GM21619 (cell line): ENCODE data around the gene PYY.
"Not testable (repeated sequence)": the region's sequence is repeated elsewhere in the genome, so short reads cannot be mapped to it uniquely, and the experiment has no call there.

Experiments used
- ATAC-seq: cut with Tn5 transposase; IDR thresholded peaks from one replicate; pipeline ENCODE4 v1.9.1; 2021; ENCODE audit not compliant: unreplicated experiment

PYY gene

GRCh38 chr17:43979011-43979410 is 25.3 kb upstream of the PYY start:
- ATAC-seq = no peak

- no peak for ATAC-seq
Observed at GRCh38 chr17:43978078-43978477, 24.3 kb upstream of the PYY start.

DNA sequence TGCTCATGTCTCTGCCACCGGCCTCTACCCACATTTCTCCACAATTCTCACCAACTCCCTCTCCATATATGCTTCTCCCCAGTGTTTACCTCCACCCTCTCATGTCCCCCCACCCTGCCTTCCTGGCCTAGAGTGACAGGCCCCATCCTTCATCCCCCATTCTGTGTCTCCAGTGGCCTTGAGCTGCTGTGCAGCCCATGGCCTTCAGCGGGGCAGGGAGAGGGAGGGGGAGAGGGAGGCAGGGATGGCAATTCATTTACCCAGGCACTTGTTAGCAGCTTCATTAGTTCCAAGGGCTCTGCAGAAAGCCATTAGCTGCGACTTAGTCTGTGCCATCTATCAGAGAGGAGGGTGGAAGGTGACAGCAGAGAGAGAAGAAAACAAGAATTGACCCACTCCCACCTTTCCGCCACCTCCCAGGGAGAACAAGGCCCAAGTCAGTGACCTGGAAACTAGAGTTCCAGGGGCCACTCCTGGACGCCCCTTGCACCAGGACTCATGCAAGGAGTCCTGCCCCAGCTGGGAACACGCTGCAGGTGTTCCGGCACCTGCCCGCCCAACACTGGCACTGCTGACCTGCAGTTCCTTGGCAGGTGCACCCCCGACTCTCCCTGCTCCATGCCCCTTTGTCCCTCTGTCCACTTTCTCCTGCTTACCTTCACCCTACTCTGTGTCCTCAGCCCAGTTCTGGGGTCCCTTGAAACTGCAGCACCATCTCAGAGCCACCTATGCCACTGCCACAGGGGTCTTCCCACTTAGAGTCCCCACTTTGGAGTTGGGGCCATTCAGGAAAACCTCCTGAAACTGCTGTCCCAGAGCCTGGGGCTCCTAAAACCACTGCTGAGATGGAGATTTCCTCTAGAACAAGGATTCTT is 23.5 kb upstream of the PYY start:
- no peak for ATAC-seq

- no peak for ATAC-seq
Observed at GRCh38 chr17:43975898-43976297, 22.2 kb upstream of the PYY start.

- ATAC-seq = no peak
Observed at GRCh38 chr17:43974382-43975266, 20.9 kb upstream of the PYY start.

DNA sequence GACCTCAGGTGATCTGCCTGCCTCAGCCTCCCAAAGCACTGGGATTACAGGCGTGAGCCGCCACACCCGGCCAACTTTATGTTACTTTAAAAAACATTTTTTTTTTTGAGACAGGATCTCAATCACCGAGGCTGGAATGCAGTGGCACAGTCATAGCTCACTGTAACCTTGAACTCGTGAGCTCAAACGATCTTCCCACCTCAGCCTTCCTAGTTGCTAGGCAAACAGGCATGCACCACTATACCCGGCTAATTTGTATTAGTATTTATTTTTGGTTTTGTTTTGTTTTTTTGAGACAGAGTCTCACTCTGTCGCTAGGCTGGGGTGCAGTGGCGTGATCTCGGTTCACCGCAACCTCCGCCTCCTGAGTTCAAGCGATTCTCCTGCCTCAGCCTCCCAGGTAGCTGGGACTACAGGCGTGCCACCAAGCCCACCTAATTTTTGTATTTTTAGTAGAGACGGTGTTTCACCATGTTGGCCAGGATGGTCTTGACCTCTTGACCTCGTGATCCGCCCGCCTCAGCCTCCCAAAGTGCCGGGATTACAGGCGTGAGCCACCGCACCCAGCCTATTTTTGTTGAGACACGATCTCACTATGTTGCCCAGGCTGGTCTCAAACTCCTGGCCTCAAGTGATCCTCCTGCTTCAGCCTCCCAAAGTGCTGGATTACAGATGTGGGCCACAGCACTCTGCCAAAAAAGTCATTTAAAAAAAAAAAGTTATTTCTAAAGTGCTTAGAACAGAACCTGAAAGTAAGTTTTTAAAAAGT is 18.9 kb upstream of the PYY start:
- ATAC-seq = not testable (repeated sequence)

GRCh38 chr17:43971436-43971835 is 17.7 kb upstream of the PYY start:
- ATAC-seq = not testable (repeated sequence)

DNA sequence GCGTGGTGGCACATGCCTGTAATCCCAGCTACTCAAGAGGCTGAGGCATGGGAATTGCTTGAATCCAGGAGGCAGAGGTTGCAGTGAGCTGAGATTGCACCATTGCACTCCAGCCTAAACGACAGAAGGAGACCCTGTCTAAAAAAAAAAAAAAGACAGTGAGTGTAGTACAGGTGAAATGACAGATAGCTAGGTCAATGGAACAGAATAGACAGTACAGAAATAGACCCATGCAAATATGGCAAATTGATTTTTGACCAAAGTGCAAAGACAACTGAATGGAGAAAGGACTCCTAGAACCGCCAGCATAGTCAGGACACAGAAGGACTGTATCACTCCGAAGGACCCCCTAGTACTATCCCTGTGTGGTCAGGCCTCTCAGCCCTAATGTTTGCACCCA is 16.6 kb upstream of the PYY start:
- ATAC-seq = no peak

DNA sequence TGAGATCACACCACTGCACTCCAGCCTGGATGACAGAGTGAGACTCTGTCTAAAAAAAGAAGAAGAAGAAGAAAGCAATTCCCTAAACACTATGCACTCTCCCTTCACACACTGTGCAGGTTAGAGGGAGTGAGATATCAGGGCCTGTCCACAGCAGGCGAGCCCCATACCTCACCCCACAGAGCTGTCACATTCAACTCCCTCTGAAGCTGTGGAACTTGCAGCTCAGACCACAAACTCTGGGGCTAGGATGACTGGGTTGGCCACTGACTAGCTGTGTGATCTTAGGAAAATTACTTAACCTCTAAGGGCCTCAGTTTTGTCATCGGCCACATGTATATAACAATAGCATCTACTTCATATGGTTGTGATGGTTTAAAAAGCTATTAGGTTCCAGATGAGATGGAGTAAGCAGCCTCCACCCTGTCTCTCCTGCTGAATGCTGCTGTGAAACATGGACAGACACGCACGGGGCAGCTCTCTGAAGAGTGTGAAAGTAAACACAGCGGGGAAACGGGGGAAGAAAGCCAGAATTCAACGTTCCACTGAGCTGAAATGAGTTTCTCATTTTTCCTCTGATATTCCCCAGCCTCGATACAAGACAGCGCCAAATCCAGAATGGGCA is 13.6 kb upstream of the PYY start:
- no peak for ATAC-seq

GRCh38 chr17:43966276-43966675 is 12.5 kb upstream of the PYY start:
- ATAC-seq = no peak

- ATAC-seq = no peak
Observed at GRCh38 chr17:43962479-43962878, 8.7 kb upstream of the PYY start.

DNA sequence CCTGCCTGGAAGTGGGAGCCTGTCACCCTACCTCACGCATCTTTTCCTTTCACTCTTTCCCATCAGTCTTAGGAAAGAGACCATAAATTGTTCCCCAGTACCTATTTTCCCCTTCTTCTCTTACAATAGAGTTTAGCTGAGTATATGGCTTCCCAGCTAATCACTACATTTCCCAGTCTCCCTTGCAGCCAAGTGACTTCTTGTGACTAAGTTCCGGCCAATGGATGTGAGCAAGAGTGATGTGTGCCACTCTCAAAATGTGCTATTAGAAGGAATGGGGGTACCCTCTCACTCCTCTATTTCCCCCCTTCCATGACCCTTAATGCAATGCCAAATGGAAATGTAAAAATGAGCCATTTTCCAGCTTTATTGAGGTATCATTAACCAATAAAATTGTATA is 8.2 kb upstream of the PYY start:
- ATAC-seq = no peak

DNA sequence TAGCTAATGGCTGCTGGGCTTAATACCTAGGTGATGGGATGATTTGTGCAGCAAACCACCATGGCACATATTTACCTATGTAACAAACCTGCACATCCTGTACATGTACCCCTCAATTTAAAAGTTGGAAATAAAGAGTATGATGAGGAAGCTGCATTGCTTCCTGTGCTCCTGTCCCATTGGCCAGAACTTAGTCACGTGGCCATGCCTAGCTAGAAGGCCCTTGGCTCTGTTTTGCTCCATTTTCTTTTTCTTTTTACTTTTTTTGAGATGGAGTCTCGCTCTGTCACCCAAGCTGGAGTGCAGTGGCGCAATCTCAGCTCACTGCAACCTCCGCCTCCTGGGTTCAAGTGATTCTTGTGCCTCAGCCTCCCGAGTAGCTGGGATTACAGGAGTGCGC is 7.6 kb upstream of the PYY start:
- ATAC-seq = not testable (repeated sequence)

GRCh38 chr17:43958748-43959352 is 5.1 kb upstream of the PYY start:
- no peak for ATAC-seq

- ATAC-seq = no peak
Observed at GRCh38 chr17:43956222-43956621, 2.5 kb upstream of the PYY start.

DNA sequence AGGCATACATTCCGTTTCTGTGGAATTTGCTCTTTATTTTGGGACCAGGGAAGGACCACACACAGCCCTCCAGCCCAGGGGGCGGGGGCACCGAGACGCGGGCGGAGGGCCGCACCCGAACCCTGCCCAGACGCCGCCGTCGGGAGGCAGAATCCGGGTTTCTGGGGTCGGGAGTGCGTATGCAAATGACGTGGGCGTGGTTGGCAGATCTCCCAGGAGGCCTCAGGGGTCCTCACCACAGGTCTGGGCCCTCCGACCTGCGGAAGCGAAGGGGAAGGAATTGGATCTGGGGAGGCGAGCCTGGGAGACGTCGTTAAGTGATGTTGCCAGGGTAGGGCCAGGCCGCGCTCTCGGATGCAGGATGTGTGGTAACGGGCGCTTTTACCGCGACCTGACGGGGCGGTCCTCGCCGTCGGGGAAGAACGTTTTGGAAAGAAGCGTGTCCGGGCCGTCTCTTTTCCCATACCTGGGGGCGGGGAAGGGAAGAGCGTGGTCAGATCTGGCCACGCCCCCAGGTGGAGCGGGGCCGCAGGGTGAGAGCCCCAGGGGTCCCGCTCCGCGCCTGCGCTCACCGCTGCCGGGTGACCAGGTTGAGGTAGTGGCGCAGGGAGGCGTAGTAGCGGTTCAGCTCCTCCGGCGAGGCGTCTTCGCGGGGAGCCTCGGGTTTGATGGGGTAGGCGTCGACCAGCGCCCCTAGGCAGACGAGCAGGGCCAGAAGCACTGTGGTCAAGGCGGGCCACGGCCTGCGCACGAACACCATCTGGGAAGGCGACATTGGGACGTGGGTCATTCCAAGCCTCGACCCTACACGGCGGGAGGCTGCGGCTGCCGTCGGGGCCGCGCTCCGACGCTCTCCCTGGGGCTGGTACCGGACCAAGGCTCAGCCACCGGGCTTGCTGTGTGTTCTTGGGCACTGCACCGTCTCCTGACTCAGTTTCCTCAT is 745 bp downstream of the PYY start:
- ATAC-seq = no peak

DNA sequence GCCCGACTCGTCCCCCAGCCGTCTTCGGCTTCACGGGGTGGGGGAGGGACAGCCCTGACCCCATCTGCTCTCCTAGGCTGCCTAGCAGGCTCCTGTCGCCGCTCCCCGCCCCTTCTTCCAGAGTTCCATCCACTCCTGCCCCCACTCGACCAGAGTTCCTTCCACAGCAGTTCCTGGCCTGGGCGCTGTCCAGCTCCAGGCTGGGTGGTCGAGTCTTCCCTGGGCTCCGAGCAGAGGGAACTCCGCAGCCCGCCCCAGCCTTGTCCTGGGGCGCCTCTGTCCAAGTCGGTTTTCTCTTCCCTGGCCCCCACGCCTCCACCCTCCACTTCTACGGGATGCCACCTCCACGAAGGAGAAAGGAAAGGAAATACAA is 1.4 kb downstream of the PYY start:
- no peak for ATAC-seq

- ATAC-seq = no peak
Observed at GRCh38 chr17:43951750-43952149, 2.0 kb downstream of the PYY start.

DNA sequence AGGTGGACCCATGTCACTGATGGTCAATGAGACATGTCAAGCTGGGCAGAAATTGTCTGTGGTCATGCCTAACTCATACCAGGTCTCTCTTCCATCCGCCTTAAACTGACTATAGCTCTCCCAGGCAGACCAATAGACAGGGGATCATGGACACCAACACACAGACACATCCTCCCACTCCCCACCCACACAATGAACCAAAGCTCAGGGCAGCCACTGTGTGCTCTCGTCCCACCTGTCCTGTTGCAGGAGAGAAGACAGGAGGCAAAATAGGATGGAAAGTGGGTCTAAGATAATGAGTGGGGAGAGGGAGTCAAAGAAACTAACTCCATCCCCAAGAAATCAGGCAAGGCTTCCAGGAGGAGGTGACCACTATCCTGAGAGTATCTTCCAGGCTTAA is 3.2 kb downstream of the PYY start:
- no peak for ATAC-seq
